Measurements from ENCODE around the gene PEPD.
"Not testable (repeated sequence)": the region's sequence is repeated elsewhere in the genome, so short reads cannot be mapped to it uniquely, and the experiment has no call there.

PEPD gene

GRCh38 chr19:33497131-33497777 lies 24.3 kb downstream of the PEPD start:
- no peak for DNase-seq

DNA sequence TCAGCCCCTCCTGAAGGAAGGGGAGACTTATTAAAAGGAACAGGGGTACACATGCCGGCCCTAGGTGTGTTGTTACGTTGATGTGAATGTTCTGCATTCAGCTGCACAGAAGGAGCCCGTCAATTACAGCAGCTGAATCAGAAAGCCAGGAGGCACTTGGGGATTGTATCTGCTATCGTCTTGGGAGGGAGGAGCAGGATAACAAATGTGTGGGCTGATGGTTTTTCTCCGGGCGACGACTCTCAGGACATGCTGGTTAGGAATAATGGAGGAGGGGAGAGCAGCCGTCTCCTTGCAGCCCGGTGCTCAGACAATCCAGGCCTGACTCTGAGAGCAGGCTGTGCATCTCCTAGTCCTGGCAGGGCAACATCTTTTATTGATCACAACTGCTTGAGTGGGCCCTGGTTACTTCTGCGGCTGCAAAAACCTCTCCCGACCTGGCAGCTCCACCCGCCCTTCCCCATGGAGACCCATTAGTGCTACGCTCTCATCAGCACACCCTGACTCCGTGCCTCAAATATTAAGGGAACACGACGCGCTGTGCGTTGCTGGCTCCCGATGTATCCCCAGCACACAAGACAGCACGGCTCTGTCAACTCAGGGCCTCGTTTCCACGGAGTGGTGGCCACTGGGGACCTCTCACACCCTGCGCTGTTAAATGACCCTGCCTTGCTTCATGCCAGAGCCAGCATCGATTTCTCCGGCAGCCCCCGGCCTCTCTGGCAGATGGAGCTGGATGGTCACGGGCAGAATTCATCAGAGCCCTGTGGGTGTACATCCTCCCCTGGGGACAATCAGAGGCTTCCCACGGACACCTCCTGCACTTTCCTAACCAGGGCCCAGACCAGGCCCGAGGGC lies 25.3 kb downstream of the PEPD start:
- DNase-seq, result no peak

GRCh38 chr19:33493401-33494275 lies 28.0 kb downstream of the PEPD start:
- no peak for DNase-seq

DNA sequence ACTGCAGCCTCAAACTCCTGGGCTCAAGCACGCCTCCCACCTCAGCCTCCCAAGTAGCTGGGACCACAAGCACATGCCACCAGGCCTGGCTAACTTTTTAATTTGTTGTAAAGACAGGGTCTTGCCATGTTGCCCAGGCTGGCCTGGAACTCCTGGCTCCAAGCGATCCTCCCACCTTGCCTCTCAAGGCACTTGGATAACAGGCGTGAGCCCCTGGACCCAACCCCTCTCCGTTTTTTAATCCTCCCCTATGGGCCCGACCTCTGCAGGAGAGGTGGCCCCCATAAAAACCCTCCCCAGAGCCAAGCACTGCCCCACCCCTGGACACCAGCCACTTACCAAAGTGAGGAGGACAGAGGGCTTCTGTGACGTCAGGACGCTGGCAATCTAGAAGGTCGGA lies 28.6 kb downstream of the PEPD start:
- no peak for DNase-seq

DNA sequence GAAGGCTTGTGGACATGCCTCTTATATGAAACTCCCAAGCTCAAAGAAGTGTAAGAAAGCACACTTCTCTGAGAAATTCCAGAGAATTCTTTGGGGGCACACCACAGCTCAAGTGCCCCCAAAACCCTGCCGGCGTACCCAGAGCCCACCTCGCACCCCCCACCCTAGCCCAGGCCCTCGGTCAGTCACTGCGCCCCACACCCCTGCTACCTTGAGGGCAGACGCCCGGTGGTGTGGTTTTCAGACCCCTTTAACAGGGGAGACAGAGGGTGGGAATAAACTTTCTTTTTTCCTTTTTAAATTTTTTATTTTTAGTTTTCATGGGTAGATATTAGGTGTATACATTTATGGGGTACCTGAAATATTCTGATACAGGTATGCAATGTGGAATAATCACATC lies 29.5 kb downstream of the PEPD start:
- no peak for DNase-seq

DNA sequence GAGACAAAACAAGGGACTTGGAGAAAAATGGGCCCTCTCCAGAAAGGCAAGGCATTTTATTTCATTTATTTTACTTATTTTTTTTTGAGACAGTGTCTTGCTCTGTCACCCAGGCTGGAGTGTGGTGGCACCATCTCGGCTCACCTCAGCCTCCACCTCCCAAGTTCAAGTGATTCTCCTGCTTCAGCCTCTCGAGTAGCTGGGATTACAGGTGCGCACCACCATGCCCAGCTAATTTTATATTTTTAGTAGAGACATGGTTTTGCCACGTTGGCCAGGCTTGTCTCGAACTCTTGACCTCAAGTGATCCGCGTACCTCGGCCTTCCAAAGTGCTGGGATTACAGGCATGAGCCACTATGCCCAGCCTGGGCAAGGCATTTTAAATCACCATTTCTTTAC lies 31.0 kb downstream of the PEPD start:
- not testable (repeated sequence) for DNase-seq

GRCh38 chr19:33490041-33490451 lies 31.5 kb downstream of the PEPD start:
- DNase-seq, result no peak

DNA sequence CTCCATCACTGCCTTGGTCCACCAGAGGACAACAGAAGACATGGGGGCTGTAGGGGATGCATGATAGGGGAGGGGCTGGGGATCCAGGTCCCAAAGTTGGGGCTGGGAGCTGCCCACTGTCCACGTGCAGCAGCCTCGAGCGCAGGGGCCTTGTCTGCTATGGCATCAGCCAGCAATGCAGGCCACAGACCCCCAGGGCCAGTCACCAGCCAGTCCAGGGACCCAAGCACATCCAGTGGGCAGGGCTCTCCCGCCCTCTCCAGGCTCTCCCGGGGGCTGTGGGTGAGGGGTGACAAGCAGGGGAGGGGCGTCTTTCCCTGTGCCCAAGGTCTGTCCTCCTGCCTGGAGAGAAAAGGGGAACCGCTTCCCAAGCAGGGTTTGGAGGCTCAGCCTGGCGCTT lies 32.8 kb downstream of the PEPD start:
- no peak for DNase-seq

GRCh38 chr19:33487901-33488800 lies 33.4 kb downstream of the PEPD start:
- DNase-seq, result no peak

GRCh38 chr19:33486936-33487811 lies 34.4 kb downstream of the PEPD start:
- DNase-seq, result no peak

DNA sequence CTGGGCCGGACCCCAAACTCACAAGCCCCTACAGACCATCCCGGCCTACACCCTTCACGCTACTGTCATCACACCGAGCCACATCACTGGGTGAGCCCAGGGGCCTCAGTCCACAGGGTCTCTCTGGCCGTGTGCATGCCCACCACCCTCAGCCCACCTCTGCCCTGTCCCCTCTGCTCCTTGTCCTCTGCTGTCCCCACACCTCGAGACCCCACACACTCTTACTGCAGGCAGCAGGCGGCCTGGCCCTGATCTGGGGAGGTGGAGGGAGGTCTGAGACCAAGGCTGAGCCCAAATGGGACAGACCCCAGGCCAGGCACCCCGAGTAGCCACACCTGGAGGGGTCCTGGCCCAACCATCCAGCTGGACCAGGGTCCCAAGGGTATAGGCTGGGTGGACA lies 35.2 kb downstream of the PEPD start:
- no peak for DNase-seq

DNA sequence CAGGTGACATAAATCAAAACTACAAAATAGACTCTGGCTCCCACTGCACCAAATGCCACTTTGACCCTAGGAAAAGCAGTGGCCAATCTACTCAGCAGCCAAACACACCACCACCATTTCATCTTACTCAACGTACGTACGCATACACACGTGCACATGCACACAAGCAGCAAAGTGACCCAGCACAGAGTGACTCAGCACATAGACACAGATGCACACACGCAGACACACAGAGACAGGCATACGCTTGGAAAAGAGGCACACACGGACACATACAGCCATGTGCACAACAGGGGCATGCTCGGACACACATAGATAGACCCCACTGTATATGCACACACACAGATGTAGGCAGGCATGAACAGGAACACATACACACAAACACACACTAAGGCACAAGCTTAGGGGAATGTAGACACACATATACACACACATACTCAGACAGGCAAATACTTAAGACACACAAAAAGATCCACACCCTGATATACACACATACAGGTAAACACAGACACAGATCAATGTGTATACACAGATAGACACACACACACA lies 37.3 kb downstream of the PEPD start:
- no peak for DNase-seq

DNA sequence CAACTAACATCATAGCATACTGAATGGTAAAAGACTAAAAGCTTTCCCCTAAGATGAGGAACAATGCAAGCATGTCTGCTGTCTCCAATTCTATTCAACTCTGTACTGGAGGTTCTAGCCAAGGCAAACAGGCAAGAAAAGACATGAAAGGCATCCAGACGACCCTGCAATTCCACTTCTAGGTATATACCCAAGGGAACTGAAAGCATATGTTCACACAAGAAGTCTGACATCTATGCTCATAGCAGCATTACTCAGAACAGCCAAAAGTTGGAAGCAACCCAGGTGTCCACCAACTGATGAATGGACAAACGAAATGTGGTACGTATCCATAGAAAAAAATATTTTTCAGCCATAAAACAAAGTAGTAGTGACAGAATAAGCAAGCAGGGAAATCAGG lies 39.1 kb downstream of the PEPD start:
- no peak for DNase-seq

- DNase-seq, result no peak
Observed at GRCh38 chr19:33481863-33482262, 39.7 kb downstream of the PEPD start.

- not testable (repeated sequence) for DNase-seq
Observed at GRCh38 chr19:33479570-33479969, 42.0 kb downstream of the PEPD start.

DNA sequence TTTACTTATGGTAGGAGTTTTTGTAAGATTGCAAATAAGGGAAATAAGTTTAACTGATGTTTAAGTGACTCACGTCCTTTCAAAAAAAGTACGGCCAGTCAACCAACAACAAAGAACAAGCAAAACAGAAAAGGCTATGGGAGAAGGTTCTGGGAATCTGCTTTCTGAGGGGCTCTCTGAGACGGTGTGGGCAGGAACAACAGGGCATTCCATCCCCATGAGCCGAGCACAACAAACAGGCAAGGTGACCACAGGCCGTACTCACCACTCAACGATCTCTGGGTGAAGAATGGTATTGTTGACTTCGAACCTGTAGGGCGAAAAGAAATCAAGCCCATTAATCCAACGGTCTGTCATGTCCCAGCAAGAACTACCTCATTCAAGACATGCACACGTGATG lies 43.8 kb downstream of the PEPD start:
- no peak for DNase-seq

GRCh38 chr19:33476151-33476707 lies 45.4 kb downstream of the PEPD start:
- DNase-seq, result no peak

DNA sequence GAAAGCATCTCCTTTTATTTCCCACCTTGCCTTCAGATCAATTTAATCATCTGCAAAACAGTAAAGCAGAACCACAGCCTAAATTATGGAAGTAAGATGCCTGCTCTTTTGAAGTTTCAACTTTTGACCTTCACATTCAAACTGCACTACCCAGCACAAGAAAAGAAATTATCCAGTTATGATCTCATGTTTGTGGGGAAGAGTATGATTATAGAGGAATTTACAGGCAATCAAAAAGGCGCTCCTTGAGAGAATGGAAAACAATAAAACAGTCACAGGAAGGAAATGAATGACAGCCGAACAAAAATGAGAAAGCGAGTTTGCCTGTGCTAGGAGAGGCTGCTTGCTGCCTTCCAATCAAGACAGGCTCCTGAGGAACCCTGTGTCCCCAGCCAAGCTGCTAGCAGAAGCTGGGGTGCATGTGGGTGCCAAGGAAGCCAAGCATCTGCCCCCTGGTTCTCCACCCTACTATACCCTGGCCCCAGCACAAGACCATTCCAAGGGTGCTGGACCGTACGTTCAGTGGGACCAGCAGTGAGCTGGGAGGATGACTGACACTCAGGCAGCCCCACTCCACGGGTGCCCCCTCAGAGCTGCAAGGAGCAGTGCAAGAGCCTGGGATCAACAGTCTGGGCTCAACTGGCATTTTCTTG lies 47.8 kb downstream of the PEPD start:
- DNase-seq, result peak in 1 of 14 donors; percentile 47

All from C1 segment of cervical spinal cord (tissue), 14 donors.